Neutrophil (primary cell): ENCODE measurements around the gene CYP3A7.
"Not testable (repeated sequence)": the region's sequence is repeated elsewhere in the genome, so short reads cannot be mapped to it uniquely, and the experiment has no call there.

Experiments used
- H3K27ac ChIP-seq: fragments of 200-600 bp; sonication (generic); 2 replicates; pipeline ENCODE4 v1.5.1; 2016; ENCODE audit warnings: mild to moderate bottlenecking, moderate library complexity
- H3K27me3 ChIP-seq: fragments of 200-600 bp; sonication (generic); 2 replicates; pipeline ENCODE4 v1.6.0; 2016; ENCODE audit warnings: mild to moderate bottlenecking
- H3K36me3 ChIP-seq: fragments of 200-600 bp; sonication (generic); 2 replicates; pipeline ENCODE4 v1.5.1; 2017
- H3K4me1 ChIP-seq, 2 experiments: fragments of 200-600 bp in 1 of 2; sonication (generic) in 1 of 2; 1 replicate in 1 of 2; 2 replicates in 1 of 2; pipeline versions ENCODE4 v1.5.1 to v1.6.1; 2013 to 2016; ENCODE audit warnings: low read depth in 1 of 2, low read length in 1 of 2, mild to moderate bottlenecking in 1 of 2, moderate library complexity in 1 of 2; ENCODE audit not compliant: control insufficient read depth in 1 of 2, insufficient read depth in 1 of 2
- H3K4me3 ChIP-seq, 2 experiments: fragments of 200-600 bp in 1 of 2; sonication (generic) in 1 of 2; 1 replicate in 1 of 2; 2 replicates in 1 of 2; pipeline ENCODE4 v1.5.1; 2013 to 2016; ENCODE audit warnings: low read depth in 1 of 2, low read length in 1 of 2, mild to moderate bottlenecking in 1 of 2, moderate library complexity in 1 of 2
- H3K9me3 ChIP-seq: fragments of 200-600 bp; sonication (generic); 2 replicates; pipeline ENCODE4 v1.5.1; 2016
- TF ChIP-seq, protein P1 (sequence below): fragments of 200-600 bp; sonication (generic); IDR thresholded peaks from 2 replicates; pipeline ENCODE4 v1.5.1; 2016; ENCODE audit warnings: antibody characterized with exemption

Gene CYP3A7

DNA sequence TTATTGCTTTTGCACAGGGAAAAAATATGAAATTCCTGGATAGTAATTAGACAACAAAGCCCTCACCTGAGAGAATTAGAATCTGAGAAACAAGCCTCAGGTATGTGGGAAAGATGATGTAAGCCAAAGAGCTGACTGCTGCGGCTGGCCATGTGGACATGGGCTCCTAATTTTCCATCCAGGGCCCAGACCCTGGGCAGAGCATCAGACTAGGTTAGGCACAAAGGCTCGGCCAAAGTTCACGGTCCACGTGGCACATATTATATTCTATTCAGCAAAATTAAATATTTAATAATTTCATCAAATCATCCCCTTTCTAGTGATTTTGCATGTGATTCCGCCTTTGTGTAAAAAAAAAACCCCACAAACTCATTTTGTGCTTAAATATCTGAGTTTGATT, 43.9 kb upstream of the CYP3A7 start:
- H3K4me1 ChIP-seq, result no peaks in the 10 kb centered on the region
- H3K36me3 ChIP-seq, result no peaks in the 10 kb centered on the region
- no peaks in the 10 kb centered on the region for H3K9me3 ChIP-seq
- no peak overlapping the region for H3K27ac ChIP-seq
- H3K27me3 ChIP-seq, result peaks cover 49% of the 10 kb centered on the region
- TF ChIP-seq, protein P1, sequence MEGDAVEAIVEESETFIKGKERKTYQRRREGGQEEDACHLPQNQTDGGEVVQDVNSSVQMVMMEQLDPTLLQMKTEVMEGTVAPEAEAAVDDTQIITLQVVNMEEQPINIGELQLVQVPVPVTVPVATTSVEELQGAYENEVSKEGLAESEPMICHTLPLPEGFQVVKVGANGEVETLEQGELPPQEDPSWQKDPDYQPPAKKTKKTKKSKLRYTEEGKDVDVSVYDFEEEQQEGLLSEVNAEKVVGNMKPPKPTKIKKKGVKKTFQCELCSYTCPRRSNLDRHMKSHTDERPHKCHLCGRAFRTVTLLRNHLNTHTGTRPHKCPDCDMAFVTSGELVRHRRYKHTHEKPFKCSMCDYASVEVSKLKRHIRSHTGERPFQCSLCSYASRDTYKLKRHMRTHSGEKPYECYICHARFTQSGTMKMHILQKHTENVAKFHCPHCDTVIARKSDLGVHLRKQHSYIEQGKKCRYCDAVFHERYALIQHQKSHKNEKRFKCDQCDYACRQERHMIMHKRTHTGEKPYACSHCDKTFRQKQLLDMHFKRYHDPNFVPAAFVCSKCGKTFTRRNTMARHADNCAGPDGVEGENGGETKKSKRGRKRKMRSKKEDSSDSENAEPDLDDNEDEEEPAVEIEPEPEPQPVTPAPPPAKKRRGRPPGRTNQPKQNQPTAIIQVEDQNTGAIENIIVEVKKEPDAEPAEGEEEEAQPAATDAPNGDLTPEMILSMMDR, result no peak
- H3K4me3 ChIP-seq, result no peak overlapping the region

DNA sequence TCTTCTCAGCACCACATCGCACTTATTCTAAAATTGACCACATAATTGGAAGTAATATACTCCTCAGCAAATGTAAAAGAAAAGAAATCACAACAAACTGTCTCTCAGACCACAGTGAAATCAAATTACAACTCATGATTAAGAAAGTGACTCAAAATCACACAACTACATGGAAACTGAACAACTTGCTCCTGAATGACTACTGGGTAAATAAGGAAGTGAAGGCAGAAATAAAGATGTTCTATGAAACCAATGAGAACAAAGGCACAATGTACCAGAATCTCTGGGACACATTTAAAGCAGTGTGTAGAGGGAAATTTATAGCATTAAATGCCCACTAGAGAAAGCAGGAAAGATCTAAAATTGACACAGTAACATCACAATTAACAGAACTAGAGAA, 38.4 kb upstream of the CYP3A7 start:
- not testable (repeated sequence) for H3K4me1 ChIP-seq, H3K27ac ChIP-seq, H3K36me3 ChIP-seq, H3K9me3 ChIP-seq, H3K4me3 ChIP-seq
- H3K27me3 ChIP-seq, result peaks cover 38% of the 10 kb centered on the region

DNA sequence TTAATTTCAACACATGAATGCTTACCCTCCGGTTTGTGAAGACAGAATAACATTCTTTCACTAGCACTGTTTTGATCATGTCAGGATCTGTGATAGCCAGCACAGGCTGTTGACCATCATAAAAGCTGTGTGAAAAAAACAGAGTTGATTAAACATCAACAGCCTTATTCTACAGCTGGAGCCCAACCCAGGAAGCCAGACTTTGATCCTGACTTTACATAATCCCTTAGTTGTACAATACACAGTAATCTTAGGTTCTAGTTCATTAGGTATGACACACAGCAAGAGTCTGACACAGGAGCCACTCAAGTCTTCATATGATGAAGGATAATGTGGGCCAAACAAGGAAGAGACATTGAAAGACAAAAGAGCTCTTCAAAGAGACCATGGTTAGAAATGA, 37.6 kb upstream of the CYP3A7 start:
- Histone ChIP-seq H3K4me3 (no peak overlapping the region), H3K36me3 (no peaks in the 10 kb centered on the region), H3K27ac (no peak overlapping the region), H3K27me3 (peaks cover 31% of the 10 kb centered on the region), H3K4me1 (no peaks in the 10 kb centered on the region), H3K9me3 (no peaks in the 10 kb centered on the region)
- TF ChIP-seq, protein P1, result no peak

DNA sequence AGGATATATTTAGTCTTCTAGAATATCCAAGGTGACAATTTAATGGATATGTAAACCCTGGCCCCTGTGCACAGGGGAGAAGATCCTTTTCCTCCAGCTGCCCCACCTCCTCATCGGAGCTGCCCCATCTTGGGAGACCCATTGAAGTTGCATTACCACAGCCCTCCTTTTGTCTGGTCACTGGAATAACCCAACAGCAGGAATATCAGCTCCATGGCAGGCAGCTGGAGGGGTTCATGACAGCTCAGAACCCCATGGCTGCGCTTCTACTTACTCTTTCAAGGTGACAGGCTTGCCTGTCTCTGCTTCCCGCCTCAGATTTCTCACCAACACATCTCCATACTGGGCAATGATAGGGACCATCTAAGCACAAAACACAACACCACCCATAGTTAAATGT, 34.5 kb upstream of the CYP3A7 start:
- not testable (repeated sequence) for H3K27ac ChIP-seq, H3K4me3 ChIP-seq, H3K36me3 ChIP-seq, H3K9me3 ChIP-seq, H3K4me1 ChIP-seq
- peaks cover 33% of the 10 kb centered on the region for H3K27me3 ChIP-seq

DNA sequence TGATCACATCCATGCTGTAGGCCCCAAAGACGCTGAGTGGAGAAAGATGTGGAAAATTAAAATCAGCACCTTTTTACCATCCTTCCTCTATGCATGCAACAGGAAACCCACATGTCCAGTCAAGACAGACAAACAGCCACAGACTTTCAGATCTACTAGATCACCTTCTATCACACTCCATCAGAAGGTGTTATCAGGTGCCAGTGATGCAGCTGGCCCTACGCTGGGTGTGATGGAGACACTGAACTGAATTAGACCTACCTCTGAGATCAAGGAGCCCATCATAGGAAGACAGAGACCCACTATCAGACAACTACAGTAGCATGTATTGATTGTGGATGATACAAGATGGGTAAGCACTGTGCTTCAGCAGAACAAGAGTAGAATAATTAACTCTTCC, 33.5 kb upstream of the CYP3A7 start:
- Histone ChIP-seq H3K27ac (no peak overlapping the region), H3K4me3 (no peak overlapping the region), H3K27me3 (peaks cover 34% of the 10 kb centered on the region), H3K9me3 (no peaks in the 10 kb centered on the region), H3K36me3 (no peaks in the 10 kb centered on the region), H3K4me1 (no peaks in the 10 kb centered on the region)
- TF ChIP-seq, protein P1, result no peak

DNA sequence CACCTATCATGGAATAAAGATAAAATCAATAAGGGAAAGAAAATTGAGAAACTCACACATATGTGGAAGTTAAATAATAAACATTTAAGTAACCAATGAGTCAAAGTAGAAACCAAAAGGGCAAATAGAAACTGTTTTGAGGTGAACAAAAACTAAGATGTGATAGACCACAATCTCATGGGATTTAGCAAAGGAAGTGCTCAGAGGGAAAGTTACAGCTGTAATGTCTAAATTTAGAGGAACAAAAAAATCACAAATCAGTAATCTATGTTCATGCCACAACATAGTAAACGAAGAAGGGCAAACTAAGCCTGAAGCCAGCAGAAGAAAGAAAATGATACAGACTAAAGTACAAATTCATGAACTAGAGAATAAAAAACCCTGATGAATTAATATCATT, 32.7 kb upstream of the CYP3A7 start:
- H3K4me3 ChIP-seq, result no peak overlapping the region
- no peak overlapping the region for H3K27ac ChIP-seq
- no peaks in the 10 kb centered on the region for H3K4me1 ChIP-seq
- TF ChIP-seq, protein P1, result no peak
- no peaks in the 10 kb centered on the region for H3K9me3 ChIP-seq
- H3K27me3 ChIP-seq, result peaks cover 29% of the 10 kb centered on the region
- H3K36me3 ChIP-seq, result no peaks in the 10 kb centered on the region

DNA sequence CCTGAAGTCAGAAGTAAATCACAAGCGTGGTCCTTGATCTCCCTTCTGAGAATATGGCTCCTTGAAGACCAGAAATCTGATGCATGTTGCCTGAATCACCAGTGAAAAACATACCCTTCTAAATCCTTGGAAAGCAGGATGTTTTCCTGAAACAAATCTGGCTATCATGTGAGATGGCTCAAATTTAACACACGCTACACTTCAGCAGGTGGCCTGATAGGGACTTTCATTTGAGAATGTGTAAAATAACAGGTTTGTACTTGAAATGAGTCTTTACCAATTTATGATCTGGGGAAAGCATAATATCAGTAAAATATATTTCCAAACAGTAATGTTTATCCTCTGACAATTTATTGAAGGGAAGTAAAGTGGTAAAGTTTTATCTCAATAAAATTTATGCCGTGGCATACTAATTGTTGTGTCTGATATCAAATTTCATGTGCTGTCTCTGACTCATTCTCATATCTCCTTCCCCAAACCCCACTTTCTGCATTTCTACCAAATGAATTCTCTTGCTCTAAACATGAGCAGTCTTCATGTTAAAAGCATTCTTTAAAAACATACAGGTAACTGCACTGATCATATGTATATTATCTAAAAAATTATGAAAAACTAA, 31.6 kb upstream of the CYP3A7 start:
- Histone ChIP-seq H3K9me3 (no peaks in the 10 kb centered on the region), H3K4me1 (no peaks in the 10 kb centered on the region), H3K36me3 (no peaks in the 10 kb centered on the region), H3K27me3 (peaks cover 19% of the 10 kb centered on the region), H3K27ac (no peak overlapping the region), H3K4me3 (no peak overlapping the region)
- TF ChIP-seq, protein P1, result no peak
